SH-SY5Y (cell line): ENCODE data around the gene TNIK.

Source experiments
- GATA2 ChIP-seq: IDR thresholded peaks from 2 replicates; pipeline ENCODE4 v1.6.1; 2011; ENCODE audit warnings: mild to moderate bottlenecking, low read depth, low read length
- GATA3 ChIP-seq: IDR thresholded peaks from 2 replicates; pipeline ENCODE4 v1.6.1; 2011; ENCODE audit warnings: low read depth, mild to moderate bottlenecking, low read length, moderate library complexity

DNA sequence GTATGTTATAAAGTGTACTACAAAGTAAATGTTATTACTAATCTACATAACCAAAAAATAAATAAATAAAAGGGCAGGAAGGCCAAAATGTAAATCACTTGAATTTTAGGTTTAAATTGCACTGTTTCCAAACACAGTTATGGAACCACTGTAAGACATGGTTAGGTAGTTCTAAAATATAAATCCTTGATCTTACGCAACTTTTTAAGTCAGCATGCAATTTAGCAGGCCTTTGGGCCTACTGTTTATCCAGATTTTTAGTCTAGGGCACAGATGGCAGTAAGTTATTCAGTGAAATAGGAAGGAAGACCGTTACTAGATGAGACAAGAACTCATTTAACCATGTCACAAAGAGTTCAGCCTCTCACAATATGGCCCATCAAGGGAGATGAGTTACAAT, 246.3 kb downstream of the TNIK start:
- TF ChIP-seq GATA2 (no peak), GATA3 (no peak)
